K562 (cell line): ENCODE data around the gene ATL2. TPM values are rescaled to one million over a fixed set of nuclear protein-coding genes. Genes with fewer than 3 reads are reported as not detected.

ENCODE experiments used
- ATAC-seq: fragments of 200-7000 bp; cut with Tn5 transposase; 3 replicates; pipeline ENCODE4 v1.9.1; 2020; ENCODE audit warnings: moderate library complexity
- BruUV-seq: library from RNA; stranded (reverse); fragments of 400-500 nt; replicated peaks from 2 replicates; lab custom pipeline; 2021; lab: Mats Ljungman, UMichigan
- CTCF ChIA-PET: fragments of 300-600 bp; formaldehyde crosslinking; extraction: SDS; loops from one replicate; lab custom pipeline; 2021; ENCODE audit warnings: low intra/inter-chr PET ratio; lab: Yijun Ruan, JAX
- POLR2A ChIA-PET: fragments of 300-600, 350-650 bp; sonication (Branson Sonifier 250); formaldehyde crosslinking; extraction: SDS; loops from one replicate; lab custom pipeline; 2021; ENCODE audit warnings: antibody characterized with exemption, inconsistent platforms; lab: Yijun Ruan, JAX
- DNase-seq, 4 experiments: peaks; one replicate each; pipeline versions ENCODE4 v3.0.0 to v3.0.0-alpha.2; 2011 to 2018; ENCODE audit warnings: low spot score in 3 of 4, mixed read lengths in 3 of 4; ENCODE audit errors: extremely low read depth in 1 of 4
- FAIRE-seq: peaks from 2 replicates; lab custom pipeline; 2011; peaks lifted over from hg19 to GRCh38; lab: Jason Lieb, UNC
- H2AFZ ChIP-seq: 2 replicates; pipeline ENCODE4 v1.6.0; 2011; ENCODE audit warnings: low read depth, low read length, control low read depth, inconsistent platforms
- H3K27ac ChIP-seq: fragments of 200-600 bp; 3 replicates; pipeline ENCODE4 v1.8.0; 2011; ENCODE audit warnings: low read depth, mild to moderate bottlenecking, control low read depth, inconsistent platforms, low read length, moderate library complexity, mixed read lengths; ENCODE audit errors: extremely low read depth
- H3K27me3 ChIP-seq, 2 experiments: fragments of 300-600 bp in 1 of 2; 2 replicates in 1 of 2; 3 replicates in 1 of 2; pipeline versions ENCODE4 v1.6.0 to v1.8.0; 2011; ENCODE audit warnings: inconsistent platforms in 2 of 2, low read length in 2 of 2, mild to moderate bottlenecking in 1 of 2, mixed read lengths in 1 of 2, moderate library complexity in 1 of 2; ENCODE audit not compliant: control insufficient read depth in 2 of 2, insufficient read depth in 2 of 2
- H3K36me3 ChIP-seq: fragments of 300-600 bp; 3 replicates; pipeline ENCODE4 v1.8.0; 2011; ENCODE audit warnings: mild to moderate bottlenecking, low read length, inconsistent platforms; ENCODE audit not compliant: control insufficient read depth, insufficient read depth
- H3K4me1 ChIP-seq, 2 experiments: fragments of 200-600 bp in 1 of 2; replicated peaks in 1 of 2; 2 replicates in 1 of 2; 3 replicates in 1 of 2; pipeline versions ENCODE4 v1.5.1 to v1.8.0; 2011; ENCODE audit warnings: inconsistent platforms in 2 of 2, low read length in 2 of 2, mild to moderate bottlenecking in 1 of 2, mixed read lengths in 1 of 2, moderate library complexity in 1 of 2; ENCODE audit not compliant: control insufficient read depth in 2 of 2, insufficient read depth in 2 of 2
- H3K4me2 ChIP-seq: 2 replicates; pipeline ENCODE4 v1.6.1; 2011; ENCODE audit warnings: low read length, control low read depth, inconsistent platforms, mixed read lengths; ENCODE audit not compliant: insufficient read depth
- H3K4me3 ChIP-seq: fragments of 200-600 bp; sonication (generic), shearing (Covaris generic); 2 replicates; pipeline ENCODE4 v1.5.1; 2016; ENCODE audit warnings: control low read depth, inconsistent platforms
- H3K79me2 ChIP-seq: fragments of 200-600 bp; 3 replicates; pipeline ENCODE4 v1.8.0; 2011; ENCODE audit warnings: low read length, inconsistent platforms; ENCODE audit not compliant: control insufficient read depth, insufficient read depth
- H3K9ac ChIP-seq, 2 experiments: 2 replicates each; pipeline versions ENCODE4 v1.6.0 to v1.6.1; 2011; ENCODE audit warnings: low read depth in 2 of 2, low read length in 2 of 2, control low read depth in 1 of 2, inconsistent platforms in 1 of 2, mild to moderate bottlenecking in 1 of 2, mixed read lengths in 1 of 2; ENCODE audit not compliant: insufficient read depth in 1 of 2
- H3K9me1 ChIP-seq: one replicate; pipeline ENCODE4 v1.6.0; 2011; ENCODE audit warnings: inconsistent platforms, mild to moderate bottlenecking, low read length, moderate library complexity; ENCODE audit not compliant: control insufficient read depth, insufficient read depth
- H3K9me3 ChIP-seq: replicated peaks from 2 replicates; pipeline ENCODE4 v1.5.1; 2011; ENCODE audit warnings: low read depth, low read length, inconsistent platforms; ENCODE audit not compliant: control insufficient read depth, insufficient read depth
- H4K20me1 ChIP-seq: replicated peaks from 2 replicates; pipeline ENCODE4 v1.6.1; 2011; ENCODE audit warnings: low read length, inconsistent platforms, mixed read lengths; ENCODE audit not compliant: control insufficient read depth, insufficient read depth
- CHD2 ChIP-seq: IDR thresholded peaks from 2 replicates; pipeline ENCODE4 v1.6.1; 2011; ENCODE audit warnings: low read depth, low read length
- UBTF ChIP-seq, 2 experiments: IDR thresholded peaks; 2 replicates each; pipeline ENCODE4 v1.6.1; 2012; ENCODE audit warnings: improper control_type of control experiment in 2 of 2, low read depth in 2 of 2, low read length in 2 of 2, borderline replicate concordance in 1 of 2
- WGBS: fragments of 100-300 bp; shearing (Covaris generic); methylation state at CpG from one replicate; pipeline ENCODE4 v1.1.6; 2016; ENCODE audit warnings: low coverage, mixed read lengths; ENCODE audit not compliant: insufficient coverage; ENCODE audit errors: missing lambda C conversion rate; 5-methylcytosine and 5-hydroxymethylcytosine counted together
- in situ Hi-C: fragments of 300-500 bp; cut with MboI; formaldehyde crosslinking; loops from 4 replicates; pipeline ENCODE4 v1.15.0; 2018; ENCODE audit warnings: inconsistent platforms, mixed read lengths
- intact Hi-C: fragments of 100-400 bp; cut with micrococcal nuclease; formaldehyde crosslinking; loops from 2 replicates; pipeline ENCODE4 v1.14.2; 2022
- polyA plus RNA-seq, 8 experiments: library from polyadenylated mRNA; depleted of rRNA in 4 of 8; stranded (reverse) in 5 of 8; unstranded in 3 of 8; fragments of >200 nt; fragmentation: Nextera tagmentation in 2 of 8; fragmentation: Illumina TruSeq in 1 of 8; extraction: Ambion mirVana in 2 of 8; extraction: Trizol in 1 of 8; gene quantifications; 2 replicates each; pipeline versions ENCODE4 v1.2.1 to v1.2.3, GENCODE V29; 2011 to 2014; ENCODE audit warnings: inconsistent platforms in 1 of 8, missing spikeins in 1 of 8
- total RNA-seq, 7 experiments: library from RNA; depleted of rRNA in 6 of 7; stranded (reverse); fragments of >200 nt in 6 of 7; fragmentation: Illumina TruSeq in 2 of 7; extraction: Trizol in 2 of 7; gene quantifications; 2 replicates each; pipeline versions ENCODE4 v1.2.1 to v1.2.3, GENCODE V29; 2011 to 2021; ENCODE audit warnings: low replicate concordance in 1 of 7

Gene ATL2
- total and polyA plus RNA-seq, 9 of the 15 experiments (the other 6 are each of a cell fraction or from before 2014, with no cell fraction given): 12.0 to 80.8 (median 70.2) TPM

GRCh38 chr2:38263293-38263692 is 113.8 kb downstream of the ATL2 start:
- Histone ChIP-seq H3K9me1 (no peaks in the 10 kb centered on the region), H3K9me3 (peaks cover 5% of the 10 kb centered on the region; the same call in 1 of the 2 replicates), H2AFZ (no peak overlapping the region), H3K4me3 (no peak overlapping the region), H3K4me1 (no peaks in the 10 kb centered on the region), H3K36me3 (no peaks in the 10 kb centered on the region), H3K4me2 (no peak overlapping the region), H4K20me1 (no peaks in the 10 kb centered on the region), H3K79me2 (no peaks in the 10 kb centered on the region), H3K27ac (no peak overlapping the region), H3K27me3 (peaks cover 19 to 27% of the 10 kb centered on the region in 2 experiments; a peak in 4 of 5 replicates), H3K9ac (no peak overlapping the region)
- DNase-seq (no peak), ATAC-seq (no peak), FAIRE-seq (no peak)
- CTCF ChIA-PET: no interaction called here
- TF ChIP-seq CHD2 (peak; percentile 78), UBTF (IDR thresholded peaks at IDR 0.05; ENCODE audit: borderline replicate concordance in 1 of 2, low read depth in 2 of 2, low read length in 2 of 2) (no peak)
- 3% methylated on average over 5 of the region's 6 CpGs for WGBS
- in situ Hi-C loops: no loop called here
- BruUV-seq: no TSS peak
- POLR2A ChIA-PET: interaction anchor here (0.6 kb wide), 1 partner anchor 305 kb away, joined by 3 read pairs; no protein-coding TSS in a partner anchor
- intact Hi-C loops: no loop called here
